Gastrocnemius medialis (tissue), 4 donors: ENCODE measurements around the gene ADGRL2.

Source experiments
- POLR2A ChIP-seq, 2 donors: fragments of 450-650 bp; IDR thresholded peaks; one replicate each; pipeline ENCODE4 v1.6.1; 2017; ENCODE audit warnings: antibody characterized with exemption in 2 of 2, mild to moderate bottlenecking in 2 of 2, moderate library complexity in 2 of 2
- TF ChIP-seq, protein P1 (sequence below), 5 experiments: fragments of 450-650 bp in 3 of 5; fragments of 200-600 bp in 2 of 5; sonication (generic) in 2 of 5; IDR thresholded peaks in 4 of 5; conservative IDR thresholded peaks in 1 of 5; 1 replicate in 4 of 5; 2 replicates in 1 of 5; pipeline ENCODE4 v1.5.1; 2016 to 2019; ENCODE audit warnings: antibody characterized with exemption in 5 of 5, mild to moderate bottlenecking in 3 of 5, moderate library complexity in 3 of 5

DNA sequence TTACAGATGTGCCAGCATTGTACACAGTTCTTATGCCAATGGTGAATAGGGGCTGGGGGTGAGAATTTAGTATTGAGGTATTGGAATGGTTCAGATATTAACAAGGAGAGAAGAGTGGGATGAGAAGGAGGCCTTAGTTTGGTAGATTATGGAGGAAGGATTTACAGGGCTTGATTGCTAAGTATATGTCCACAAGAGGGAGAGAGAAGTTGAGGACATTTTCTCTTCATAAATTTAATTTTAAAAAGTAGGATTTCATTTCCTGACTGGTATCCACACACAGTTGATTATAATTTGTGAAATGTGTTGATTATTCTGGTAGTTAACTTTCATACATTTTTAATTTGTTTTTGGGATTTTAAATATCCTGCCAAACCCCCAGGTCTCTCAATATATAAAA, 213.0 kb downstream of the ADGRL2 start:
- TF ChIP-seq, protein P1, sequence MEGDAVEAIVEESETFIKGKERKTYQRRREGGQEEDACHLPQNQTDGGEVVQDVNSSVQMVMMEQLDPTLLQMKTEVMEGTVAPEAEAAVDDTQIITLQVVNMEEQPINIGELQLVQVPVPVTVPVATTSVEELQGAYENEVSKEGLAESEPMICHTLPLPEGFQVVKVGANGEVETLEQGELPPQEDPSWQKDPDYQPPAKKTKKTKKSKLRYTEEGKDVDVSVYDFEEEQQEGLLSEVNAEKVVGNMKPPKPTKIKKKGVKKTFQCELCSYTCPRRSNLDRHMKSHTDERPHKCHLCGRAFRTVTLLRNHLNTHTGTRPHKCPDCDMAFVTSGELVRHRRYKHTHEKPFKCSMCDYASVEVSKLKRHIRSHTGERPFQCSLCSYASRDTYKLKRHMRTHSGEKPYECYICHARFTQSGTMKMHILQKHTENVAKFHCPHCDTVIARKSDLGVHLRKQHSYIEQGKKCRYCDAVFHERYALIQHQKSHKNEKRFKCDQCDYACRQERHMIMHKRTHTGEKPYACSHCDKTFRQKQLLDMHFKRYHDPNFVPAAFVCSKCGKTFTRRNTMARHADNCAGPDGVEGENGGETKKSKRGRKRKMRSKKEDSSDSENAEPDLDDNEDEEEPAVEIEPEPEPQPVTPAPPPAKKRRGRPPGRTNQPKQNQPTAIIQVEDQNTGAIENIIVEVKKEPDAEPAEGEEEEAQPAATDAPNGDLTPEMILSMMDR (IDR thresholded peaks at IDR 0.05 in 4 of 5, conservative IDR thresholded peaks at IDR 0.05 in 1 of 5): no peak
- no peak for TF ChIP-seq POLR2A (IDR thresholded peaks at IDR 0.05)
